BJ (cell line): ENCODE data around the gene LRP3. TPM values are rescaled to one million over a fixed set of nuclear protein-coding genes. Genes with fewer than 3 reads are reported as not detected.
"Not testable (repeated sequence)": the region's sequence is repeated elsewhere in the genome, so short reads cannot be mapped to it uniquely, and the experiment has no call there.

Experiments used
- CTCF ChIA-PET: fragments of 350-600 bp; formaldehyde crosslinking; extraction: SDS; loops from one replicate; lab custom pipeline; 2021; ENCODE audit warnings: antibody characterized with exemption, inconsistent platforms; lab: Yijun Ruan, JAX
- POLR2A ChIA-PET: fragments of 300-600 bp; sonication (Branson Sonifier 250); formaldehyde crosslinking; extraction: SDS; loops from one replicate; lab custom pipeline; 2021; ENCODE audit warnings: antibody characterized with exemption; lab: Charles Lee
- DNase-seq: peaks from one replicate; pipeline ENCODE4 v3.0.0-alpha.2; 2011; ENCODE audit warnings: low read depth
- H3K27me3 ChIP-seq: 2 replicates; pipeline ENCODE4 v1.6.0; 2011; ENCODE audit warnings: low read length; ENCODE audit not compliant: control insufficient read depth, insufficient read depth
- H3K36me3 ChIP-seq: 2 replicates; pipeline ENCODE4 v1.5.1; 2011; ENCODE audit warnings: low read length; ENCODE audit not compliant: control insufficient read depth, insufficient read depth
- H3K4me3 ChIP-seq: 2 replicates; pipeline ENCODE4 v1.5.1; 2011; ENCODE audit warnings: low read depth, mild to moderate bottlenecking, control low read depth, low read length
- polyA plus RNA-seq: library from polyadenylated mRNA; depleted of rRNA; stranded (reverse); fragments of >200 nt; gene quantifications from 2 replicates; pipeline ENCODE4 v1.2.3, GENCODE V29; 2011
- TF ChIP-seq, protein P1 (sequence below): IDR thresholded peaks from 2 replicates; pipeline ENCODE4 v1.5.1; 2011; ENCODE audit warnings: low read depth, mild to moderate bottlenecking, control low read depth, inconsistent platforms, low read length, moderate library complexity; ENCODE audit not compliant: insufficient read depth

The LRP3 gene
- polyA plus RNA-seq, 1 experiment, result 16.1 TPM

DNA sequence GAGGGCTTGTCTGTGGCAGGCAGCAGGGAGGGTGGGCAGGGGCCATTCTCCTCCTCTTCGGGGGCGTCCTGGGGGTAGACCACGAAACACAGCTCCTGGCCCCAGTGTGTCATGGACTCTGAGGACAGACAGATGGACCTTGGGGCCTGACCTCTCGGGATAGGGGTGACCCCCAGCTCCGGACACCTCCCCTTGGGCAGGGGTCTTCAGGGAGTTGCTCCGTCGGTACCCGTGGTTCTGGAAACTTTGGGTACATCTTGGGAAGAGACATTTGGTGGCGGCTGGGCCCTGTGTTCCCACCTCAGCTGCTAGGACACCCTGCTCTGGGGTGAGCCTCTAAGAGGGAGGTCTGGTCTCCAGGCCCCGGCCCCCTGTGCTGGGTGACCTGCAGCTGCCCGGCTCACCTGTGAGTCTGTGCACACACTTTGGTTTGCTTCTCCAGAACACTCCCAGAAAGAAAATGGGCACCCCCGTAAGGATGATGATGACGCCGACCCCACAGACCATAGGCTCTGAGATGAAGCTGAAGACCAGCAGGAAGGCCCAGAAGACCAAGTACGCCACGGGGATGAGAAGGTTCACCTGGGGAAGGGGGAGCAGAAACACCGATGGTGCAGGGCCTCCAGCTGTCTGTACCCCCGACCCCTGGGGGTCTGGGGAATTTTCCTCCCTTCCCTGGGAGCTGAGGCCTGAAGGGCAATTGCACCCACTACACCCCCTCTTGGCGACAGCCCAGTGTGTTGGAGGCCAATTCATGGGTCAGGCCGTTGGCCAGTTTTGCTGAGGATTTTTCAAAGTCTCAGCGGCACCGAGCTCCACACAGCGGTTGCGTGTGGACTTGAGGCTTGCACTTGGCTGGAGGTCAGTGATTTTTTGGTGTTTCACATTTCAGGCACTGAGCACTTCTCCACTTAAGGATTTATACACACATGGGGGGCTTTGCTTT lies 15.0 kb downstream of the LRP3 start:
- POLR2A ChIA-PET, result no interaction called here
- TF ChIP-seq, protein P1, sequence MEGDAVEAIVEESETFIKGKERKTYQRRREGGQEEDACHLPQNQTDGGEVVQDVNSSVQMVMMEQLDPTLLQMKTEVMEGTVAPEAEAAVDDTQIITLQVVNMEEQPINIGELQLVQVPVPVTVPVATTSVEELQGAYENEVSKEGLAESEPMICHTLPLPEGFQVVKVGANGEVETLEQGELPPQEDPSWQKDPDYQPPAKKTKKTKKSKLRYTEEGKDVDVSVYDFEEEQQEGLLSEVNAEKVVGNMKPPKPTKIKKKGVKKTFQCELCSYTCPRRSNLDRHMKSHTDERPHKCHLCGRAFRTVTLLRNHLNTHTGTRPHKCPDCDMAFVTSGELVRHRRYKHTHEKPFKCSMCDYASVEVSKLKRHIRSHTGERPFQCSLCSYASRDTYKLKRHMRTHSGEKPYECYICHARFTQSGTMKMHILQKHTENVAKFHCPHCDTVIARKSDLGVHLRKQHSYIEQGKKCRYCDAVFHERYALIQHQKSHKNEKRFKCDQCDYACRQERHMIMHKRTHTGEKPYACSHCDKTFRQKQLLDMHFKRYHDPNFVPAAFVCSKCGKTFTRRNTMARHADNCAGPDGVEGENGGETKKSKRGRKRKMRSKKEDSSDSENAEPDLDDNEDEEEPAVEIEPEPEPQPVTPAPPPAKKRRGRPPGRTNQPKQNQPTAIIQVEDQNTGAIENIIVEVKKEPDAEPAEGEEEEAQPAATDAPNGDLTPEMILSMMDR, result no peak
- CTCF ChIA-PET, result interaction anchor here (0.8 to 2.1 kb wide), 4 partner anchors 9 to 30 kb away, joined by 3 to 6 read pairs (median 4); no protein-coding TSS in a partner anchor

DNA sequence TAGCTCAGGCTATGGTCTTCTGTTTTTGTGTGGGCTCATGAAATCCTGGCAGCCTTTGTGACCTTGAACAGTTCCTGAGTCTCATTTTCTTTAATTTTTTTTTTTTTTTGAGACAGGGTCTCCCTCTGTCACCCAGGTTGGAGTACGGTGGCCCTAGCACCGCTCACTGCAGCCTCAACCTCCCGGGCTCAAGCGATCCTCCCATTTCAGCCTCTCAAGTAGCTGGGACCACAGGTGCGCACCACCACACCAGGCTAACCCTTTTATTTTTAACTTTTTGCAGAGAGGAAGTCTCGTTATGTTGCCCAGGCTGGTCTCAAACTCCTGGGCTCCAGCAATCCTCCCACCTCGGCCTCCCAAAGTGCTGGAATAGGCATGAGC lies 15.7 kb downstream of the LRP3 start:
- H3K4me3 ChIP-seq, DNase-seq, POLR2A ChIA-PET, H3K36me3 ChIP-seq, H3K27me3 ChIP-seq: not testable (repeated sequence)
- CTCF ChIA-PET, result interaction anchor here (0.8 to 2.1 kb wide), 3 partner anchors 25 to 29 kb away, joined by 3 to 6 read pairs (median 4); no protein-coding TSS in a partner anchor

More for the DNA sequence above, 15.0 kb downstream of the LRP3 start:
- Histone ChIP-seq H3K36me3 (no peaks in the 10 kb centered on the region; the same call in none of the 2 replicates), H3K4me3 (no peak overlapping the region), H3K27me3 (no peaks in the 10 kb centered on the region)
- DNase-seq, result no peak

DNA sequence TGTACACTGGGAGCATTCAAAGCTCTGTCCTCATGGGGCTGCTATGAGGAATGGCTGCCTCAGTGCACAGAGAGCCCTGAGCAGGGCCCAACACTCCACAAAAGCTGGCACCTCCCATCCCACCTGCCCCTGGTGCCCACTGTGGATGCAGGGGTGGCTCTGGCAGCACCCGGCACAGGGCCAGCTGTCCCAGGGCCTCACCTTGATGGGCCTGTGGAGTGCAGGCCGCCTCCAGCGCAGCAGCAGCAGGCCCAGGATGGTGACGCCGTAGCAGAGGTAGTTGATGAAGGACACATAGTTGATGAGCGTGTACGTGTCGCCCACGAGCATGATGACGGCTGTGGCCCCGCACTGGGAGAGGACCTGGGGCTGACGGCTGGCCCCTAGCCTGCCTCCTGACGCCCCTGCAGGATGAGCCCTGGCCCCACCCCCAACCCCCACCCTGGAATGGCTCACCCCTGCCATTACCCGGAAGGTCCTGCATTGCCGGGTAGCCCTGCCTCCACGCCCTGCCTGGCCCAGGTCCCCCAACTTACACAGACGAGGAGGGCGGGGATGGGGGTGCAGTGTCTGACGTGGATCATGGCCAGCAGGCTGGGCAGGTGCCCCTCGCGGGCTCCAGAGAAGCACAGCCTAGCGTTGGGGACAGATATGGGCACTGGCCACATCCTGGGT lies 16.3 kb downstream of the LRP3 start:
- H3K4me3 ChIP-seq, result no peak overlapping the region
- no peak for DNase-seq
- no peaks in the 10 kb centered on the region; the same call in none of the 2 replicates for H3K36me3 ChIP-seq
- TF ChIP-seq, protein P1, result no peak
- H3K27me3 ChIP-seq, result no peaks in the 10 kb centered on the region
- ChIA-PET CTCF (interaction anchor here (1.5 kb wide), 1 partner anchor 26 kb away, joined by 4 read pairs; no protein-coding TSS in a partner anchor), POLR2A (no interaction called here)

DNA sequence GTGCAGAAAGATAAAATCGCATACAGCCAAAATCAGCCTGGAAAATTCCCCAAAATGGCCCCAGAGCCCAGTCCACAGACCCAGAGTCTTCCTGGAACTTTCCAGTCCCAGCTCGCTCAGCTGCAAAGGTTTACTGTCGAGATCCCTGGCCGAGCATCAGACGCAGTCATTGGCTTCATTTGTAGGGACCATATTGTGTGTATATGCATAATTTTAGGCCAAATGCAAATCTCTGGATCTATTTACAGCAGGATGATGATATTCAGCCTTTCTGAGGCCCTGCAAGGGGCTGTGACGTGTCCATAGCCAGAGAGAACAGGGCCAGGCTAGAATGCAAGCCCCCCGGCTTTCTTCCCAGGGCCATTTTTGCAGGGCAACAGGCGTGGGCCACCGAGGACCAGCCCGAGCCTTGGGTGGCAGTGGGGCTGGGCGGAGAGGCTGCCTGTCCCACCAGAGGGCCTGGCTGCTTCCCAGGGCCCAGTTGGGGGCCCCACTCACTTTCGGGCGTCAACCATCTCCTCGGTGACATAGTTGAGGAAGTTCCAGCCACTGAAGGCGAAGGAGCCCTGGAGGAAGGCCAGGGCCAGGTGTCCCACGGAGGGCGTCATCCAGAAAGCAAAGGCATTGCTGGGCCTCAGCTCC lies 17.8 kb downstream of the LRP3 start:
- TF ChIP-seq, protein P1, result no peak
- CTCF ChIA-PET, result interaction anchor here (0.7 kb wide), 1 partner anchor 195 kb away, joined by 5 read pairs; no protein-coding TSS in a partner anchor
- no peak for DNase-seq
- Histone ChIP-seq H3K27me3 (no peaks in the 10 kb centered on the region), H3K4me3 (no peak overlapping the region), H3K36me3 (no peaks in the 10 kb centered on the region; the same call in 1 of the 2 replicates)
- POLR2A ChIA-PET, result no interaction called here

DNA sequence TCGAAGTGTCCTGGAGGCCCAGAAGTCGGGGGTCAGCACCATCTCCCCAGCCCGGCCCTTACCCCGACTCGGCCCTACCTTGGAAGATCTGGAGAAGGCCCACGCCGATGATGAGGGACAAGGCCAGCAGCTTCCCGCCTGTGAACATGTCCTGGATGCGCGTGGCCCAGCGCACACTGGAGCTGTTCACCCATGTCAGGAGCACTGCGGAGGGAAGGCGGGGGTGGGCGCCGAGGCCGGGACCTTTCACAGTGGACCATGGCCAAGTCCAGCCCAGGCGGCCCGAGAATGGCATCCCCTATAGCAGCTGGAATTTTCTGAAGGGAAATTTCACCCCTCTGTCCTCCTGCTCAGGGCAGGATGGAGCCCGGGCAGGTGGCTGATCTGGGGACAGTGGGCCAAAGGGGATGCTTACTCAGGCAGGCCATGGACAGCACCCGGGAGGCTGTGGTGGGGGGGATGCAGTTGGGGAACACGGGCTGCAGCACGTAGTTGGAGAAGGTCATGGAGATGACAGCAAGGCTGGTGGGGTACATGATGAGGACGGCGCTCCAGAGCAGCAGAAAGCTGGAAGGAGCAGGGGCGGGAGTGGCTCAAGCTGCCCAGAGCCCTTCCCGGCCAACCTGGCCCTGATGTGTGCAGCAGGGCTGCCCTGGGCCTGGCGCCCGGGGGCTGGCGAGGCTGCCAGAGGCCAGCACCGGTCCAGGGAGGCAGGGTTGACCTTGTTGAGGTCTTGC lies 18.5 kb downstream of the LRP3 start:
- POLR2A ChIA-PET, result no interaction called here
- TF ChIP-seq, protein P1, result no peak
- CTCF ChIA-PET, result interaction anchor here (0.7 to 0.9 kb wide), 2 partner anchors 36 to 194 kb away, joined by 3 to 5 read pairs; no protein-coding TSS in a partner anchor

More for the DNA sequence above, 18.5 kb downstream of the LRP3 start:
- Histone ChIP-seq H3K36me3 (no peaks in the 10 kb centered on the region), H3K27me3 (no peaks in the 10 kb centered on the region), H3K4me3 (no peak overlapping the region)
- DNase-seq, result no peak
